HuH-7.5 (cell line): ENCODE data around the gene ODAD4.
"Not testable (repeated sequence)": the region's sequence is repeated elsewhere in the genome, so short reads cannot be mapped to it uniquely, and the experiment has no call there.

Experiments used
- DNase-seq: peaks from one replicate; pipeline ENCODE4 v3.0.0; 2011; ENCODE audit warnings: low spot score

ODAD4 gene

DNA sequence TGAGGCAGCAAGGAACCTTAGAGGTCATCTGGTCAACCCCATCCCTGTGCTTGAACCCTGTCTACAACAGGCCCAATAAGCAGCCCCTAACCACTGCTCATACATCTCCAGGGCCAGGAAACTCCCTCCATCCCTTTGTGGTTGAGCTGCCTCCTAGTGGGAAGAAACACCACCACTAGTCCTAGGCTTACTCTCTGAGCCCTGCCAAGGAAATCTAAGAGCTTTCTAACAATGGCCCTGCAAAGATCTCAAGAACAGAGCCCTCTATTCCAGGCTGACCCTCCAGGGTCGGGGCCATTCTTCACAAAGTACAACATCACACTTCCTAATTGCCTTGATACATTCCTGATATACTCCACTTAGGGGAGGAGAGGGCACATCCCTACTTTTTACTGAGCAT, 17.5 kb upstream of the ODAD4 start:
- no peak for DNase-seq

DNA sequence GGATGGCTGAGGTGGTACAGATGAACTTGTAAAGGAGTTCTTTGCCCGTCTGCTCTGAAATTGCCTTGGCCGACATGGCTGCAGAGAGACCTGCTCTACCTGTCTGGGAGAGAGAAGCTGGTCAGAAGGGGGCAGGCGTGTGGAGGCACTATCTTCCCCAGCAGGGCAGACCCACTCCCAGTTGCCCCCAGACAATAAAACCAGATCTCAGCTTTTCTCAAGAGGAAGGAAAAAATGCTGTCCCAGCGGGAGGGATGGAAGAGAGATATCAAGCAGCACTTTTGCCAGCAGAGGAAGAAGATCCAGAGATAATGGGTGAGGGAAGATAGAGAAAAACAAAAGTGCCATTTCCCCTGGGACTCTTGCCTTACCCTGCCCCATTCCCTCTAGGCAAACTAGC, 16.6 kb upstream of the ODAD4 start:
- no peak for DNase-seq

GRCh38 chr17:41914358-41914766, 16.1 kb upstream of the ODAD4 start:
- no peak for DNase-seq

GRCh38 chr17:41915020-41915419, 15.4 kb upstream of the ODAD4 start:
- DNase-seq = no peak

GRCh38 chr17:41915566-41915965, 14.9 kb upstream of the ODAD4 start:
- DNase-seq = no peak

- DNase-seq = no peak
Measured at GRCh38 chr17:41917192-41917591, 13.2 kb upstream of the ODAD4 start.

DNA sequence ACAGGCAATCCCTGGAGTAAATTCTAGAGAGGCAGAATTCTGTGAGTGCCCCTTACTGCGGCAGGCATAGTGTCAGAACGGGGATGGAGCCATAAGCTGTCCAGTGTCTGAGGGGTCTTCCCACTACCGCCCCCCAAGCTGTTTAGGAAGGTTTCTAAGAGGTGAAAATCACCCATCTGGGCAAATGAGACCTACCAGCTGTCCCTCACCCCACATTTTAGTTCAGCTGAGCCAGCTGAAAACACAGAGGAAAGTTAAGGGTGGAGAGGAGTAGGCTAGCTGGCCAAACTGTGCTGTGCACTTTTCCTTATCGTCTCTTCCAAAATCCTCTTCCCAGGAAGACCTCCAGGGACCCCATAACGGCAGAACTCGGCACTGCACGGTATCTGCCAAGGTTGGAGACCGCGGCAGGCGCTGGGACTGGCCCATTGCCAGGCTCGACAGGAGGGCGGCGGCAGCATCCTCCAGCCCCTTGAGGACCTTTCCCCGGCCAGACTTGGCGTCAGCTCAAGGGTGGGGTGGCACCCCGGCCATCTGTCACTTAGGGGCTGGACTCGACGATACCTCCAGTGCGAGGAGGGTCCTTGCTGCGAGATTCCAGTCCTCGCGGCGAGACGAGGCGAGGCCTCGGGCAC, 12.6 kb upstream of the ODAD4 start:
- DNase-seq = no peak

DNA sequence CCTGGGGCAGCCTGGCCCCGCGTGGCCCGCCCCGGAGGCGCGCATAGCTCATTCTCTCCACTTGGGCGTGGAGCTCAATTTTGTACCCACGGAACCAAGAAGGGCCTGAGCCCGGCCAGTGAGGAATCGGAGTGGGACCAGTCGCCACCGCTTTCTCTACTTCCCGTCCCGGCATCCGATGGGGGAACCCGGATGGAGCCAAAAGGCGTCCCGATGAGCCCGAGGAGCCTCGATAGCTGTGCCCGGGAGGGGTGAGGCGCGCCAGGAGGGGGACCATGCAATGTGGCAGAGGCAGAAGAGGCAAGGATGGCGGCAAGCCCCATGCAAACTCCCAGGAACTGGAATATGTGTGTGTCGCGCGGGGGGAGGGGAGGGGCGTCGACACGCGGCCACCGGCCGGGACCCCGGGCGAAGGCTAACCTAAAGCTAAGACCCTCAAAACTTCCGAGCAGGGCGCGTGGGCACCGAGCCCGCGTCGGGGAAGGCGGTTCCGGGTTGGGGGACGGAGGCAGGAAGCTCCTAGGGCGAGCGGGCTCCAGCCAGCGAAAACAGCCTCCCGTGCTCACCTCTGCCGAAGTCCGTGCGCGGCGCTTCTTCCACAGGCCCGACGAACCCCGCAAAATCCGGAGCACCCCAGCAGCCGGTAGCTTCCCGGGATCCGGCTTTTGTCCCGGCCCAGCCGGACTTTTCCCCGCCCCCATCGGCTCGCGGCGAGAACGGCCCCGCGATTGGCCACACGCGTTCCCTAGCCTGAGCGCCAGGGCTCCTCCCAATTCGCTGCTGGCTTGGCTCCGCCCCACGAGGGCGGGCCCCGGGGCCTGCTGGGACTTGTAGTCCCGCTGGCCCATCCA, 11.9 kb upstream of the ODAD4 start, which contains the start of gene ACLY:
Gene ACLY (minus strand): TSS at position 638 of the 851 bp plus-strand sequence. CDS start 5,078 bp downstream, outside the sequence.
- DNase-seq = peak; percentile 86

GRCh38 chr17:41919165-41919817, 11.1 kb upstream of the ODAD4 start:
- DNase-seq = peak; percentile 58

- no peak for DNase-seq
Measured at GRCh38 chr17:41919840-41920579, 10.4 kb upstream of the ODAD4 start.

DNA sequence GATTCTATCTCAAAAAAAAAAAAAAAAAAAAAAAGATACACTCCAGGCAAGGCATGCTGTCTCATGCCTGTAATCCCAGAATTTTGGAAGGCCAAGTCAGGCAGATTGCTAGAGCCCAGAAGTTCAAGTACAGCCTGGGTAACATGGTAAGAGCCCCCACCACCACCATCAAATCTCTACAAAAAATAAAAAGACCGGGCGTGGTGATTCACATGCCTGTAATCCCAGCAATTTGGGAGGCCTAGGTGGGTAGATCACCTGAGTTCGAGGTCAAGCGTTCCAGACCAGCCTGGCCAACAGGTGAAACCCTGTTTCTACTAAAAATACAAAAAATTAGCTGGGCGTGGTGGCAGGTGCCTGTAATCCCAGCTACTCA, 9.8 kb upstream of the ODAD4 start:
- no peak for DNase-seq

GRCh38 chr17:41925991-41926590, 4.3 kb upstream of the ODAD4 start:
- DNase-seq = no peak

- DNase-seq = no peak
Measured at GRCh38 chr17:41928693-41929251, 1.6 kb upstream of the ODAD4 start.

GRCh38 chr17:41930833-41931156, 378 bp downstream of the ODAD4 start:
- not testable (repeated sequence) for DNase-seq

DNA sequence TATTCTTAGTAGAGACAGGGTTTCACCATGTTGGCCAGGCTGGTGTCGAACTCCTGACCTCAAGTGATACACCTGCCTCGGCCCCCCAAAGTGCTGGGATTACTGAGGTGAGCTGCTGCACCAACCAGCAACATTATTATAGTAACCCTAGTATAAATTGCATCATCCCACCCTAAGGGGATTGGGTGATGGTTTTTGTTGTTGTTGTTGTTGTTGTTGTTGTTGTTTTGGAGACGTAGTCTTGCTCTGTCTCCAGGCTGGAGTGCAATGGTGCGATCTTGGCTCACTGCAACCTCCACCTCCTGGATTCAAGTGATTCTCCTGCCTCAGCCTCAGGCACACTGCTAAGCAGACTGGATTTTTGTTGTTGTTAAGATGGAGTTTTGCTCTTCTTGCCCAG, 1.3 kb downstream of the ODAD4 start:
- not testable (repeated sequence) for DNase-seq

DNA sequence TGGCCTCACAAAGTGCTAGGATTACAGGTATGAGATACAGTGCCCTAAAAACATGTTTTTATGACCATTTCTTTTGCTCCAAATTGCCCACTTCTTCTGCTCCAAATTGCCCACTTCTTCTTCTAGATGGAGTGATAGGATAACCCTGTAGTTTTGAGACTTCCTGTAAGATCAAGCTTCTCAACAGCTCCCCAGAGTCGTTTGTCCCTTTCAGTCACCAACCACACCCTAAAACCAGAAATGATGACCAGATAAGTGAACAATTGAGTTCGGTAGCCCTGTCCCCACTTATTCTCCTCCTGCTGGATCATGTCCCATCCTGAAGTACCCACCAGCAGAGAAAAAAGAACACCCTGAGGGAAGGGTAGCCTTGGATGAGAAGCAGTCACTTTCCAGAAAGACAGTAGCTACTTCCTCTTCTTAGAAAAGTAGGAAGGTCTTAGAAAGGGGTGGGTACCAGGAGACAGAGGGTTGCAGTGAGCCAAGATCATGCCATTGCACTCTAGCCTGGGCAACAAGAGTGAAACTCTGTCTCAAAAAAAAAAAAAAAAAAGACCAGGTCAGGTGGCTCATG, 2.5 kb downstream of the ODAD4 start:
- DNase-seq = no peak

DNA sequence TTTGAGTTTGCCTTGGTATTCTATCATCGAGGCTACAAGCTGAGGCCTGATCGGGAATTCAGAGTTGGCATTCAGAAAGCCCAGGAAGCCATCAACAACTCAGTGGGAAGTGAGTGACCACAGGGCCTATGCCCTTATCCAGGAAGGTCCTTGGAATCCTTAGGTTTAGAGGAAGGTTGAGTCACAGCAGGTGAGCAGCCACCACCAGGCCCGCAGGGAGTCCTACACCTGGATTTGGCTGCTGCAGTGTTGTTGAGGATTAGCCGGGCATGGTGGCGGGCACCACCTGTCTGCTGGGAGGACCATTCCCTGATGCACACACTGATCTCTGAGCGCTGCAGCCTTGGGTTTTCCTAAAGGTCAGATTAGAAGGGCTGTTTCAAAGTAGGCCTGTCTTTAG, 5.2 kb downstream of the ODAD4 start:
- DNase-seq = no peak

GRCh38 chr17:41937970-41938954, 7.8 kb downstream of the ODAD4 start:
- DNase-seq = no peak

GRCh38 chr17:41939044-41939692, 8.8 kb downstream of the ODAD4 start:
- DNase-seq = no peak

- no peak for DNase-seq
Measured at GRCh38 chr17:41939693-41940090, 9.3 kb downstream of the ODAD4 start.
